A549 (cell line): ENCODE data around the gene OGFRL1. TPM values are rescaled to one million over a fixed set of nuclear protein-coding genes. Genes with fewer than 3 reads are reported as not detected.

Experiments
- ATAC-seq, 2 experiments: fragments of 200-7000 bp in 1 of 2; fragments of >200 bp in 1 of 2; cut with Nextera tagmentation in 1 of 2; cut with Tn5 transposase in 1 of 2; 3 replicates each; pipeline versions ENCODE4 v1.8.0 to v1.9.1; 2018 to 2020; ENCODE audit warnings: mild to moderate bottlenecking in 1 of 2, moderate library complexity in 1 of 2
- CTCF ChIA-PET: fragments of 300-600 bp; sonication (Branson Sonifier 250); formaldehyde crosslinking; extraction: SDS; loops from one replicate; lab custom pipeline; 2021; ENCODE audit warnings: antibody characterized with exemption, inconsistent platforms; lab: Yijun Ruan, JAX
- POLR2A ChIA-PET: fragments of 350-600 bp; formaldehyde crosslinking; extraction: SDS; loops from one replicate; lab custom pipeline; 2021; ENCODE audit warnings: antibody characterized with exemption, inconsistent platforms; lab: Yijun Ruan, JAX
- DNase-seq, 2 experiments: peaks; one replicate each; pipeline versions ENCODE4 v3.0.0 to v3.0.0-alpha.2; 2011 to 2016; ENCODE audit warnings: low read depth in 1 of 2, low spot score in 1 of 2
- FAIRE-seq: peaks from 2 replicates; lab custom pipeline; 2011; peaks lifted over from hg19 to GRCh38; lab: Jason Lieb, UNC
- H3K27ac ChIP-seq, 2 experiments: fragments of >200 bp; sonication (Bioruptor Twin); formaldehyde crosslinking; 3 replicates each; pipeline ENCODE4 v1.5.1; 2016 to 2017
- H3K4me1 ChIP-seq: fragments of >200 bp; sonication (Bioruptor Twin); formaldehyde crosslinking; 3 replicates; pipeline ENCODE4 v1.6.1; 2016
- H3K4me2 ChIP-seq: fragments of >200 bp; sonication (Bioruptor Twin); formaldehyde crosslinking; 3 replicates; pipeline ENCODE4 v1.6.1; 2016
- H3K4me3 ChIP-seq: fragments of >200 bp; sonication (Bioruptor Twin); formaldehyde crosslinking; 3 replicates; pipeline ENCODE4 v1.5.1; 2016
- H3K9me3 ChIP-seq: fragments of >200 bp; sonication (Bioruptor Twin); formaldehyde crosslinking; 3 replicates; pipeline ENCODE4 v1.6.1; 2016
- ATOH8 ChIP-seq: fragments of 250-450 bp; sonication (Bioruptor Pico); IDR thresholded peaks from 2 replicates; pipeline ENCODE4 v1.5.0; 2020; ENCODE audit warnings: low read depth, mild to moderate bottlenecking, moderate library complexity
- BCL3 ChIP-seq: fragments of >200 bp; sonication (Bioruptor Twin); formaldehyde crosslinking; IDR thresholded peaks from 3 replicates; pipeline ENCODE4 v1.6.1; 2016
- BHLHE40 ChIP-seq: IDR thresholded peaks from 2 replicates; pipeline ENCODE4 v1.6.1; 2012; ENCODE audit warnings: low read depth, low read length, inconsistent platforms
- CBX2 ChIP-seq: fragments of 200-600 bp; sonication (generic); IDR thresholded peaks from 2 replicates; pipeline ENCODE4 v1.6.1; 2016; ENCODE audit warnings: low read depth, mild to moderate bottlenecking, borderline replicate concordance
- CEBPB ChIP-seq, 2 experiments: fragments of >200 bp in 1 of 2; sonication (Bioruptor Twin) in 1 of 2; formaldehyde crosslinking in 1 of 2; IDR thresholded peaks; 2 replicates each; pipeline ENCODE4 v1.6.1; 2012 to 2016
- EHF ChIP-seq: fragments of 250-450 bp; sonication (Bioruptor Pico); IDR thresholded peaks from 2 replicates; pipeline ENCODE4 v1.5.0; 2020; ENCODE audit warnings: mild to moderate bottlenecking
- EP300 ChIP-seq, 2 experiments: fragments of >200 bp; sonication (Bioruptor Twin); formaldehyde crosslinking; IDR thresholded peaks; 2 replicates in 1 of 2; 3 replicates in 1 of 2; pipeline ENCODE4 v1.6.1; 2016 to 2017
- FOSL2 ChIP-seq, 2 experiments: fragments of 450-650 bp in 1 of 2; fragments of >200 bp in 1 of 2; sonication (Bioruptor Twin) in 1 of 2; formaldehyde crosslinking; IDR thresholded peaks; 2 replicates each; pipeline versions ENCODE4 v1.5.0 to v1.6.1; 2016 to 2020; ENCODE audit warnings: mild to moderate bottlenecking in 1 of 2, moderate library complexity in 1 of 2
- HES2 ChIP-seq: fragments of >200 bp; sonication (Bioruptor Twin); formaldehyde crosslinking; IDR thresholded peaks from 2 replicates; pipeline ENCODE4 v1.6.1; 2016
- HEYL ChIP-seq: fragments of 250-450 bp; sonication (Bioruptor Pico); IDR thresholded peaks from 2 replicates; pipeline ENCODE4 v1.8.0; 2021; ENCODE audit warnings: mild to moderate bottlenecking, moderate library complexity
- HMGXB4 ChIP-seq: fragments of 250-450 bp; sonication (Bioruptor Pico); IDR thresholded peaks from 2 replicates; pipeline ENCODE4 v1.5.0; 2021; ENCODE audit warnings: mild to moderate bottlenecking, moderate library complexity, borderline replicate concordance
- HOXA7 ChIP-seq: fragments of 250-450 bp; sonication (Bioruptor Pico); IDR thresholded peaks from 2 replicates; pipeline ENCODE4 v1.5.0; 2020; ENCODE audit warnings: mild to moderate bottlenecking, moderate library complexity
- HOXB13 ChIP-seq: fragments of 250-450 bp; sonication (Bioruptor Pico); IDR thresholded peaks from 2 replicates; pipeline ENCODE4 v1.5.0; 2020; ENCODE audit warnings: low read depth, mild to moderate bottlenecking, moderate library complexity
- JUNB ChIP-seq: fragments of >200 bp; sonication (Bioruptor Twin); formaldehyde crosslinking; IDR thresholded peaks from 2 replicates; pipeline ENCODE4 v1.6.1; 2016
- KDM1A ChIP-seq: fragments of 200-600 bp; sonication (generic); IDR thresholded peaks from 2 replicates; pipeline ENCODE4 v1.6.1; 2016; ENCODE audit warnings: low read depth, mild to moderate bottlenecking
- KDM5A ChIP-seq: fragments of 200-600 bp; sonication (generic); IDR thresholded peaks from 2 replicates; pipeline ENCODE4 v1.6.1; 2016; ENCODE audit warnings: antibody characterized with exemption, mild to moderate bottlenecking
- MAZ ChIP-seq: fragments of 150-350 bp; IDR thresholded peaks from 2 replicates; pipeline ENCODE4 v1.6.1; 2014; ENCODE audit warnings: antibody characterized with exemption, low read depth, low read length, borderline replicate concordance
- PBX3 ChIP-seq: IDR thresholded peaks from 2 replicates; pipeline ENCODE4 v1.6.1; 2012
- POLR2A ChIP-seq: IDR thresholded peaks from 2 replicates; pipeline ENCODE4 v1.6.1; 2012; ENCODE audit warnings: mild to moderate bottlenecking, low read length
- RARB ChIP-seq: fragments of 250-450 bp; sonication (Bioruptor Pico); IDR thresholded peaks from 2 replicates; pipeline ENCODE4 v1.8.0; 2021; ENCODE audit warnings: mild to moderate bottlenecking, moderate library complexity
- REST ChIP-seq: fragments of 200-600 bp; sonication (generic); IDR thresholded peaks from 2 replicates; pipeline ENCODE4 v1.6.1; 2016; ENCODE audit warnings: antibody characterized with exemption, mild to moderate bottlenecking, moderate library complexity
- RFX5 ChIP-seq: fragments of 450-650 bp; IDR thresholded peaks from 2 replicates; pipeline ENCODE4 v1.7.1; 2014; ENCODE audit warnings: antibody characterized with exemption, mild to moderate bottlenecking, moderate library complexity
- TP53 ChIP-seq: fragments of 250-450 bp; sonication (Bioruptor Pico); IDR thresholded peaks from 2 replicates; pipeline ENCODE4 v1.5.0; 2021; ENCODE audit warnings: mild to moderate bottlenecking, moderate library complexity
- ZNF302 ChIP-seq: fragments of 250-450 bp; sonication (Bioruptor Pico); IDR thresholded peaks from 2 replicates; pipeline ENCODE4 v1.9.0; 2021; ENCODE audit warnings: inconsistent platforms, mild to moderate bottlenecking, moderate library complexity
- ZSCAN20 ChIP-seq: fragments of 250-450 bp; sonication (Bioruptor Pico); IDR thresholded peaks from 2 replicates; pipeline ENCODE4 v1.8.0; 2022; ENCODE audit warnings: mild to moderate bottlenecking, moderate library complexity
- WGBS: methylation state at CpG from one replicate; pipeline ENCODE4 v1.1.6; 2017; ENCODE audit errors: missing lambda C conversion rate; 5-methylcytosine and 5-hydroxymethylcytosine counted together
- polyA plus RNA-seq, 4 experiments: library from polyadenylated mRNA; depleted of rRNA in 3 of 4; stranded (reverse); fragments of >200 nt; fragmentation: RNase III in 1 of 4; extraction: RNeasy Plus Mini Kit Qiagen cat#74134 plus additional on column Dnase treatment in 1 of 4; gene quantifications; 2 replicates in 3 of 4; 3 replicates in 1 of 4; pipeline ENCODE4 v1.2.3, GENCODE V29; 2011 to 2017

OGFRL1 gene
- polyA plus RNA-seq, 2 of the 4 experiments (the other 2 are of a cell fraction) = 8.0 to 15.2 TPM

GRCh38 chr6:71336901-71337300 is 48.3 kb downstream of the OGFRL1 start:
- 0 out of 3 replicates have a peak, but pooled peaks cover 2% of the 10 kb centered on the region for H3K9me3 ChIP-seq
- FAIRE-seq (no peak), ATAC-seq (no peak), DNase-seq (no peak)
- H3K4me3 ChIP-seq = no peak overlapping the region
- no peak overlapping the region for H3K4me2 ChIP-seq
- no peak overlapping the region for H3K27ac ChIP-seq
- WGBS = 91% methylated on average over 2 of the region's 2 CpGs
- CTCF ChIA-PET = interaction anchor here (1.1 kb wide), 1 partner anchor 146 kb away, joined by 3 read pairs; no protein-coding TSS in a partner anchor
- POLR2A ChIA-PET = no interaction called here
- no peak for TF ChIP-seq HEYL (CRISPR knock-in tag)
- no peak for TF ChIP-seq KDM5A
- no peak for TF ChIP-seq TP53 (CRISPR knock-in tag)
- TF ChIP-seq BHLHE40 = no peak
- TF ChIP-seq HES2 = no peak
- TF ChIP-seq POLR2A = no peak
- no peak for TF ChIP-seq EHF (CRISPR knock-in tag)
- no peak for TF ChIP-seq REST
- no peak for TF ChIP-seq JUNB
- TF ChIP-seq RFX5 = no peak
- no peak for TF ChIP-seq HOXA7
- no peak for TF ChIP-seq HMGXB4 (CRISPR knock-in tag)
- no peak for TF ChIP-seq HOXB13 (CRISPR knock-in tag)
- TF ChIP-seq EP300 (IDR thresholded peaks at IDR 0.05) = no peak
- TF ChIP-seq KDM1A = no peak
- no peak for TF ChIP-seq ATOH8 (CRISPR knock-in tag)
- TF ChIP-seq FOSL2 (IDR thresholded peaks at IDR 0.05) = no peak
- no peak for TF ChIP-seq FOSL2 (CRISPR knock-in tag; IDR thresholded peaks at IDR 0.05)
- TF ChIP-seq MAZ = no peak
- H3K4me1 ChIP-seq = peaks cover 27% of the 10 kb centered on the region

- FAIRE-seq (no peak), DNase-seq (no peak)
- Histone ChIP-seq H3K4me3 (no peak overlapping the region), H3K4me1 (peaks cover 18% of the 10 kb centered on the region), H3K27ac (no peak overlapping the region), H3K9me3 (0 out of 3 replicates have a peak, but pooled peaks cover 2% of the 10 kb centered on the region)
- ChIA-PET CTCF (no interaction called here), POLR2A (no interaction called here)
- 91% methylated on average over 4 of the region's 4 CpGs for WGBS
- TF ChIP-seq EHF (CRISPR knock-in tag) = no peak
- TF ChIP-seq RARB (CRISPR knock-in tag) = no peak
- TF ChIP-seq PBX3 = no peak
- no peak for TF ChIP-seq BCL3
- TF ChIP-seq BHLHE40 = no peak
- TF ChIP-seq ZNF302 (CRISPR knock-in tag) = no peak
- TF ChIP-seq ZSCAN20 (CRISPR knock-in tag) = no peak
- no peak for TF ChIP-seq CBX2
- no peak for TF ChIP-seq CEBPB (IDR thresholded peaks at IDR 0.05)
- TF ChIP-seq, all 56 proteins: peak for 0
- H3K4me2 ChIP-seq = no peak overlapping the region
- ATAC-seq = no peak
Observed at GRCh38 chr6:71338540-71339316, 50.1 kb downstream of the OGFRL1 start.
